ENCODE measurements around the gene GGACT.

The GGACT gene

DNA sequence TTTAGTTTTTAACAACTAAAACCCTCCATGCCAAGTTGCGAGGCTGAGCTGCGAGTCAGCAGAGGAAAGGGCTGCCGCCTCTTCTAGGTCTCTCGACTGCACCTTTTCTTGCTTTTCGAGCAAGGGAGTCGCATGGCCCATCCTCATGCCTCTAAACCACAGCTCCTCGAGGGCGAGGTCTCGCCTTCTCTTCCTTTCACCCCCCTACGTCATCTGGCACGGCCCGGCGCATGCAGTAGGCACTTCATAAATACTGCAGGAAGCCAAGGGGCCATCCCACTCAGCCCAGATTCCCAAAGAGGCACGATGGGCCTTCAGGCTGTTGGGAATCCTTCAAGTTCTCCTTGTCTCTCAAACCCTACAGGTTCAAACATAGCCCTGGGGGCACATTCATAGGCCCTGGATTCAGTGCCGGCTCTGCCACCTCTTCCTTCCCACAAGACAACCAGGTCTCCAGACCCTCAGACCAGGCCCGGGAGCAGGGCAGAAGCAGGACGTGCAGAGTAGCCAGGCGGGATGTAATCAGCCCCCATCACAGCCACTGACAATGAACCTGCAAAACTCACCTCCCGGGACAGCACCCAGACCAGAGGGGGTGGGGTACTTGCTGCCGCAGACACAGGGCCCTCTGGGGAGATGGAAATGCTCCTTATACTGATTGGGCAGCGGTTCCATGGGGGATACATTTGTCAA, 41.7 kb downstream of the GGACT start:
- DNase-seq: no peak

DNA sequence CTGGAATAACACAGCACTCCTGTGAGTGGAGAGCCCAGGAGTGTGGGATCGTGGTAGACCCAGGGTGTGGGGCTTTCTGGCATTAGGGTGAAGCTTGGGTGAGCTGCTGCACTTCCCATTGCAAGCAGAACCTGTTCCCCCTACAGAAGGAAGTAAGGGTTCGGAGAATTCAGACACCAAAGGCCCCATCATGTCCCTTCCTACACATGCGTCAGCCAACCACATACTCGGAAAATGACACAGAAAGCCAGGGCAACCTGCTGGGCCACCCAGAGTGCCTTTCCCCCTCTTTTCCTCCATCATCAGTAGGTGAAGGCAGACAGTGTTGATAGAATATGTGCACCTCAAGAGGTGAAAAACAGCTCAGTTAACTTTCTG, 42.9 kb downstream of the GGACT start:
- DNase-seq: no peak

DNA sequence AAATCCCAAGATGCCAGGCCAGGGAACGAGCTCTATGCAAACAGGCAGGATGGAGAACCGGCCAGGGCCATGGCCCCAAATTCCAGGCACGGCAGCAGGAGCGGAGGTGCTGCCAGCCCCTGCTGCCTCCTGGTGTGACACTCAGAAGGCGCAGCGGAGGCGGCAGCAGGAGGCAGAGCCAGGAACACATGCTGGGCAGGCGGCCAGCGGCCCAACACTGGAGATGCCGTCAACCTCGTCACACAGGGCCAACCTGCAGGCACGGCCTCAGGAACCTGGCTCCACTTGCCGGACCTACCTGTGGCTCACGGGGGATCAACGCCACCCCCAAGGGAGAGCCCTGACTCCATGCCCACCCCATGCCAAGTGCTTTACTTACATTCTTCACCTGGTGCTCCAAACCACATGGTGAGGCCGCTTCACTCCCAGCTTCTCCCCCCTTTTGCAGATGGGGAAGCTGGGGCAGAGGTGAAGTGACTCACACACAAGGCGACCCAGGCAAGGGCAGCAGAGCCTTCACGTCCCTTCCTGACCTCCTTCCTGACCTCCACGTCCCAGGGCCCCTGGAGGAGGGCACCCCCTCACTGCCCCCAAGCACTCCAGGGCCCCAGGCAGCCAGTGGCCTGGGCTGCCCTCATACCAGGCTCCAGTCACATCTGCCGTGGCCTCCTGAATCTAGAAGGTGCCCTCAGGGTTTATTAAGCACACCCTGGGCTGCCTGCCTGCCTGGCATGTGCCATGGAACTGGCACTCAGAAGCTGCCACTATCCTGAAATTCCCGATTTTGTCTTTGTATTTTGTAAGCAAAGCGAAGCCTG, 43.5 kb downstream of the GGACT start:
- no peak for DNase-seq

DNA sequence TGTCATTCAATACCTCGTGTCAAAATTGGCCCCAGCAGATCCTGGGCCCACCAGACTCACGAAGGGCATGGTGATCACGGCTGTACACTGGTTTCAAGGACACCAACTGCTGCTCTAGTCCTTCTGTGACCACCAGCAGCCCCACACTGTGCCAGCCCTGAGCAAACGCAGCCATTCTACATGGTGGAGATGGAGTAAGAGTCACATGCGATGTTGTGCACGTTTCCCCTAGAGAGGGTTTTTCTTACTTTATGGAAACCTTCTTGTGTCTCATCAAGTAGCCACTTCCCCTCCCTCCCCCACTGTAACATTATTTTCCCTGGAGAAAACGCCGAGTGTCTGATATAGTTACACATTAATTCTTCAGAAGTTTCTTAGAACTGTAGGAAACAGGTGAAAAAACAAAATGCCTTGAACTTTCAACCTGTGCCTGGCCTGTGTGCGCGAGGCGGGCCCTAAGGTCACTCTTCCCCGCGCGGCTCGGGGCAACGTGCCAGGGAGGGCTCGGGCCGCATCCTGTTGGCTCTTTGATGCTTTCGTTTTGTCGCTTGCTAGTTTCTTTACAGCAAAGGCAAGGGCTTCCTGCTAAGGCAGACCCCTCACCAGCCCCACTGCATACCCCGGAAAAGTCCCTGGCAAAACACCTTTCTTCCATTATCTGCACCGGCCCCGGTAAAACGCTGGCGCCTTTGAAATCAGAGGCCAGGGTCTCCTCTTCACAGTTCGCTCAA, 44.6 kb downstream of the GGACT start:
- no peak for DNase-seq

DNA sequence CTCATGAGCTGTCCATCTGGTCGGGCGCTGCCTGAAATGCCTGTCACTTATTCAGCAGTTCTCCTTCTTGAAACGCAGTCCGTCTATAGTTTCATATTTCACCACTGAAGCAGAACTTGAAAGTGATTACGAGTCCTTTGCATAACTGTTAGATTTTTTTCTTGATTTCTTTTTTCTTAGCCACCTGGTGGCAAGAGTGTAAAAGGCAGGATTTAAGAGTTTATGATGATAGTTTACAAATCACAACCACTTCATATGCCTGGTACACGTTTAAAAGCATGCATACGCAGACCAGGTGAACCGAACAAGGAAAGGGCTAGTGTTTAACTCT, 45.8 kb downstream of the GGACT start:
- no peak for DNase-seq

DNA sequence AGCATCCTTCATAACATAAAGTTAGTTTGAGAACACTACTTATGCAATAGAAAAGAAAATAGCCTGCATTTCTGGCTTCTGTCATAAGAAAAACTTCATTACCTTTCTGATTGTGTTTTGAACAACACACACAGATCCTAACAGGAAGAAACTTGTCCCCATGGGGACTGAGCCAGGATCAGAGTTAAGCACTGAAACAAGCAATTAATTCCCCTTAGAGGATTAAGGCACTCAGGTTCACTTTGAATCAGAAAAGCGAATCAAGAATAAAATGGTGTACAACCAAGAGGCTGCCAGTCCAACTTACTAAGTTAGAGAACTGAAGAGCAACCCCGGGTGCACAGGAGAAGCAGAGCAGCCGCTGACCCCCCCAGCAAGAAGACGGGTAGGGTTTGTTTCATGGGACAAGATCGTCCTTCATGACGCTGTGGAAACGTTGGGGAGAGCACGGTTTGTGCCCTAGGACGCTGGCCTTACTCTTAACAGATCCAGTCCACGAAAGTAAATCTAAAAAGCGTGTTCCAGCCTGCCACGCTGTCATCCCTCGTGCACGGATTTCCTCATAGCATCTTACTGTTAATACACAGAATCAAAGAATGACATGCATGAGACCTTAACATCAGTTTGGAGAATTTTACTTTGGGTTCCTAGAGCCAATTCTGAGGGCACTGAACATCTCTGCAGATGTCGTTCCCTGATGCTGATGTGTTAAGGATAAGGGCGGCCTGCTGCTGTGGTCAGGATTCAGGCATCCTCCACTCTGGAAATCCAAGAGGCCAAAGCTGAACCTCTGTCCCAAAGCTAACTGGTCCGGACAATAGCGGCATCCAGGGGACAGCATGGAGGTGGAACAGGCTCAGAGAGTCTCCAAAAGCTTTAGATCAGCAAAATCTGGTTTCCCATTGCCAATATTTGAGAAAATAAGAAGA, 46.4 kb downstream of the GGACT start:
- no peak for DNase-seq

DNA sequence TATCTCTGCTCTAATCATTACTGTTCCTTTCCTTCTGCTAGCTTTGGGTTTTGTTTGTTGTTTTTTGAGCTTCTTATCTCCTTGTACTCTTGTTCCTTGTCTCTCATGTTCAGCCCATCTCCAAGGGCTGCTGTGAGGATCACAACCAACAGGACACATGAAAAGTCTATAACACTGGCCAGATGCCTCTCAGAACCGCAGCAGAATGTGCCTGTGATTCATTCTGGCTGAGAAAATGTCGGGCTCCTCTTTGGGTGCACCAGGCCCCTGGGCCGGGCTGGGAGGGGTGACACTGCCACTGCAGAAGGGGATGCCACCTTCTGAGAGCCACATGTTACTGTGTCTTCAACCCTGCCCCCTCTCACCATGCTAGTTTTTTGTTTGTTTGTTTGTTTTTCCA, 48.0 kb downstream of the GGACT start:
- DNase-seq: no peak

DNA sequence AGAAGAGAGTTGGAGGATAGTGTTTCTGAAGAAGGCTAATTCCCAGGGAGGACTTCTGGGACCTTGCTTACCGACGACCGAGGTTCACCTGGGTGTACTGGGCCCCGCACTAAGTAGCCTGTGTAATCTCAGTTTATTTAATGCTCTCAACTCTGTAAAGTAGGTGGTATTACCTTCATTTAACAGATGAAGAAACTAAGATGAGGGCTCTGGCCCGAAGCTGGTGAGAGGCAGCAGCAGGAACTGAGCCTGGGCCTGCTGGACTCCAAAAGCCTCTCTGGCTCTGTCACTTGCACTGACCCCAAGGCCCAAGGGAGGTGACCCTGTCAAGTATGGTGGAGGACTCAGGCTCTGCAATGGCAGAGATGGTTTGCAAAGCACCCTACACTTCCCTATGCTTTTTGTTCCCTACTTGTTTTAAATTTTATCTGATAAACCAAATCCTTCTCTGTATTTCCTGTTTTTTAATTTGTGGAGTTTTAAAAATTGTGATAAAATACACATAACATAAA, 50.6 kb downstream of the GGACT start:
- DNase-seq: no peak

DNA sequence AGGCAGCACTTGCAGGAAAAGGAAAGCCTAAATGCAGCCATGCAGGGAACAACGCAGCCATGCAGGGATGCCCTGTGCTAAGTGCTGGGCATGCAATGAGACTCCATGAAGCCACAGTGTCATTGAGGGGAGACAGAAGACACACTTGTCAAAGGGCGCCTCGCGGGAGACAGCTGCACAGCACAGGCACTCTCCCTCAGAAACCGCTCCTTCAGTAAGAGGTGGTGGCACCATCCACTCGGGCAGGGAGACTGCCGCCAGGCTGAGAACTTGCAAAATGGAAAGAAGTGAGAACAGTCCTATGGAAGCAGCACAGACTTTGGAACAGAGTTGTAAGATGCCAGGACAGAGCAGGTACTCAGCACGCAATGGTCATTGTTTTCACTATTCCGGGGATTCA, 51.1 kb downstream of the GGACT start:
- no peak for DNase-seq

DNA sequence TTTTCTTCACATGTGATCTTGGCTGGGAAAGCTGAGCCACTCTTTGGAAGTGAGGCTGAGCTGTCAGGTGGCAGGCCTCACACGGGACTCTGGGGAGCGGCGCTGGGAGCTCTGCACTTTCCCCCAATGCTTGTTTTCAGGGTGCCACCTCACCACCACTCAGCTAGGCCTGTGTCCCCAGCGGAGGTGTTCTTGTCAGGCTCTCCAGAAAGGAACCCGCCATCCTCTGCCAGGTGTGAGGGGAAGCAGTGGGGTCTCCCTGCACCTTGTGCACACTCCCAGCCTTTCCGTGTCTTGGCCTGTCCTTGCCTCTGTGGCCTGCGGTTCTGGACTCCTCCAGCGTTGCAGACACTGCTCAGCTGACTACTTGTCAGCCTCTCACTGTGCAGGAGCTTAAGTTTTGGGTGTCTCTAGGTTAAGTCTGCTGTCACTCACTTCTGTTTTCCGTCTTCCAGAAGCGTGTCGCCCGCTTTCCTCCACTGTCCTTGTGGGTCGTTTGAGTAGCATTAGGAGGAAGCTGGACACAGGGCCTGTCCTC, 51.9 kb downstream of the GGACT start:
- no peak for DNase-seq

DNA sequence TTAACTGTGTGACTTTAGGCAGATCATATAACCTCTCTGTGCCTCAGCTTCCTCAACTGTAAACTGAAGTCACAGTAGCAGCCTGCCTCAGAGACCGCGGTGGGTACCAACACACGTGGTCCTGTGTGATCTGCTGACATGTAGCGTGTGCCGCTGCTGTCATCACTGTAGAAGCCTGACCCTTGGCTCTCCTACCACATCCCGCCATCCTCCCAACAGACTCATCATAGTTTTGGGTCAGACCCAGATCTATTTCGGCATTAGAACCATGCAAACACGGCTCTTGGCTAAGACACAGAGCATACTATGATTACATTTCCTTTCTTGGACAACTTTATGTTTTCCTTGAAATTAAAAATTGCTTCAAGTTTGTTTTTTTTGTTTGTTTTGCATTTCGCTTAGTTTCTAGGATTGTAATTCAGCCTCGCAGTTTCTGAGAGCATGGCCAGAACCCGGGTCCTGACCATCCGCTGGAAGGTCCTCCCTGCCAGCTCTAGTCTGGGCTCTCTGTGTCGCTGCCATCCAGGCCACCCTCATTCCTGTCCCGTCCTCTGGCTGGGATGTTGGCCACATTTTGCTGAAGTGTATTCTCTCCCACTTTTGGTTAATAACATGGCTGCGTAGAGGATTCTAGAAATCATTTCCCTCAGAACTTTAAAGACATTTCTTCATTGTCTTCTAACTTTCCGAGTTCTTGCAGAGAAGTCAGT, 53.0 kb downstream of the GGACT start:
- no peak for DNase-seq

DNA sequence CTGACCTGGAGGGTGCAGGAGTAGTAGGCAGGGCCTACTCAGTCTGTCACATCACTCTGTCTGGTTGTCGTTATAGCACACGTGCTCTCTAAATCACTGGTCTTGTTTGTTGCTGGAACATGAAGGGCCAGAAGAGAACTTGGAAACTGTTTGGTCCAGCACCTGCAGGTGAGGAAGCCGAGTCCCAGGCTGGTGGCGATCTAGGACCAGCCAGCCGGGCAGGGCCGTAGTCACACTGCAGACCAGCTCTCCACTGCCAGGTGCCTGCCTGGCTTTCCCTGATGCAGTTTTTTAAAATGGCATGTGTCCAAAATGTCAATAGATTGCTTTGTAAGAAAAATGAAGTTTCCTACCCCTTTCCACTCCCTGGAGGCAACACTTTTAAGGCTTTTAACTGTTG, 53.7 kb downstream of the GGACT start:
- DNase-seq: no peak

DNA sequence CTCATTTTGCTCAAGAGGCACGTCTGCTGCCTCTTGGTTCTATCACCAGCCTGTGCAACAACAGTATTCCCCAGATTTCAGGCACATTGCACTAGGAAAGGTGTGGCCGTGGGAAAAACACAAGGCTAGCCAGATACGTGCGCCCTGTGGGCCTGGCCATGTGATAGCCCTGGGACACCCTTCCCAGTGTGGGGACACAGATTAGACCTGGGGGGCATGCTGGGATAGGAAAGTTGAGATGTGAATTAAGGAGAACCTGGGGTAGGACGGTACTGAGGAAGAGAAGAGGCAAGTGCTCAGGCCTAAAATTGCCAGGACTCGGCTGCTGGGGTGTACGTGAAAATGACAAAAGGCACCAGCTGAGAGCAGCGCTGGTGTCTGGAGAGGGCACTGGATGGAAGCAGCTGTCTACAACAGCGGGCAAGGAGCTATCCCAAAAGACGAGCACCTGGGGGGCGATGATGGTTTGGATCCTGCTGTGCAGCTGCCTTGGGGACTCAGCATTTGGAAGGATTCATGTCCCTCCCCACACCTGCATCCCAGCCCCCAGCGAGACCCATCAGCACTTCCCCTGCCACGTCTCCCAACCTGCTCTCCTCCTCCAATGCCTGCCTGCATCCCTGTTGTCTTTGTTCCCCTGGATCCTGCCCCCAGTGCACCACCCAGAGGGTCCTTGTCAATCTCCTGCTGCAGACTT, 54.3 kb downstream of the GGACT start:
- no peak for DNase-seq

DNA sequence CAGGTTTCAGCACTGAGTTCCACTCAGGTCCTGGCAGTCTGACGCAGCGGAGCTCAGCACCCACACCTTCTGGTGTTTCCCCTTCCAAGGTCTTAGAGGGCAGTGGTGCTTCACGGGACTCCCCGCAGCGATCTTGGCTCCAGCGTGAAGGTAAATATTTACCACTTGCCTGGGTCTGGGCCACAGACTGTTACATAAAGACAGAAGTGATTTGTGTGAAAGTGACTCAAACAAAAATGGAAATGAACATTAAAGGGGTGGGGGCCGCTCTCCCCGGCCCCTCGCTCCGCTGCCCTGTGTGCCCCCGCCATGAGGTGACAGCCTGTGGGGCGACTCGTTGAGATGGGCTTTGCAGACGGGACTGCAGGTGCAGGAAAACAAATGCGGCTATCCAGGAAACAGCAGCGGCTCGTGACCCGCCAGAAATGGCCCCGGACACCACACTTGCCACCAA, 55.0 kb downstream of the GGACT start:
- DNase-seq: no peak

DNA sequence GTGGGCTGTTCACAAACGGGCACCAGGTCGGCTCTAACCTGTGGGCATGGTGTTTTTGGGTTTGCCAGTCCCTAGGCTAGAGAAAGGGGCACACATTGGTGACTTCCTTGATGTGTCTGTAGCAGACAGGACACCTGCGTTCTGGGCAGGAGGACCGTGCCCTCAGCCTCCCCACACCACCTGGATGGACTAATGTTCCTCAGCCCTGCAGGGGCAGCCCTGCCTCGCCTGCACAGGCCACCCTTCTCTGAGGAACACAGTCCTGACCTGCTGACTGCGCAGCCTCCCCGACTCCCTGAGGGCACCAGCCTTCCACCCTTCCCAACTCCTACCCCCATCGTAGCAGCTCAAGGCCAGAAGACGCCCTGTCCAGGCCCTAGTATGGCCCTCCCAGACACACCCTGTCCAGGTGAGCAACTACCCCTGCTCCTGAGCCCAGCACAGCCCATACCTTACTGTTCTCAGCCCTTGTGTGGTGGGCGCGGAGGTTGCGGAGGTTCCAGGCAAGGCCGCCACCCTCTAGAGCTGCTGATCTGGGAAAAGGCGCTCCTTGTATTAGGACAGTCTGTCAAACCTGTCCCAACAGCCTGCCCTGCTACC, 55.7 kb downstream of the GGACT start:
- no peak for DNase-seq

DNA sequence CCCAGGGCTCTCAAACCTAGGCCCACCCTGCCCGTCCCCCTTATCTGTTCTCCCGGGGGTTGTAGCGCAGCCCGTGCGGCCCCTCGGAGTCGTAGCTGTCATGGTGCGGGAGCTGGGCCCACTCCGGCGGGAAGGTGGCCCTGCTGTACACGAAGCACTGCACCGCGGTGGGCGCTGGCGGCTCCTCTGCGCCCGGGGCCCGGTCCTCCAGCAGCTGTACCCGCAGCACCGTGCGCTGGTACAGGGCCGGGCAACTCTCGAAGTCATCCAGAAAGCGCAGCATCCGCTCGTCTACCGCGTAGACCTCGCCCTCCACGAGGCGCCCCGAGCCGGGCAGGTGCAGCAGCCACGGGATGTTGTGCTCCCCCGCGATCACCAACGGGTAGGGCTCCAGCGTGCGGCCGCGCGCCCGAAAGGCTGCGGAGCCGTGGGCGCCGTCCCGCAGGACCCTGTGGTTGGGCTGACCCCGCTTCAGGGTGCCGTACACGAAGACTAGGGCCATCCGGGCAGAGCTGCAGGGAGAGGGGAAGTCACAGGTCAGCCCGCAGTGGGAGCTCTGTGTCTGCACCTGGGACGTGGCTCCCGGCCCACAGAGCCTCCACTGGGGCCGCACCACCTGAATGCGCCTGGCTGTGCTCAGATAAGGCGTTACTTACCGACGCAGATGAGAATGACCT, 56.4 kb downstream of the GGACT start:
- DNase-seq: no peak

DNA sequence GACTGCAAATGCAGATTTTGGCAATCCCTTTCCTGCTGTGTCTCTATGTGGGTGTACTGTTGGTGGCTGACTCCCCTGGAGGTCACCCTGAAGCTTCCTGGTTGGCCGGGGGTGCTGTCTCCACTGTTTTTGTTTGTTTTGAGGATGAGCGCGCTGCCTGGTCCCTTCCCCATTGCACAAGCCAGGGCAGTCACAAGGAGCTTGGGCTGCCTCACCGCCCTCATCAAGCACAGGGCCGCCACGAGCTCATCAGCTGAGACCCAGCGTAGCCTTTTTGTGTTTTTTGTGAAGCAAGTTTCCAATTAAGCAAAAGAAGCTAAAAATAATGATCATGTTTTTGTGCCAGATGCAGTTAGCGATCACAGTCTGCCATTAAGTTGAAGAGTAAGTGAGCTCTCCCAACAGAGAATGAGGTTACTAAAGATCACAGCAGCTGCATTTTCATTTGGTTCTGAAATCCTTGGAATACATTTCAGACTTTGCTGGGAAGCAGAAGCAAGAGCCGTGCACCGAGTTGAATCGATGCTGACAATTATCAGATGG, 57.8 kb downstream of the GGACT start:
- no peak for DNase-seq

DNA sequence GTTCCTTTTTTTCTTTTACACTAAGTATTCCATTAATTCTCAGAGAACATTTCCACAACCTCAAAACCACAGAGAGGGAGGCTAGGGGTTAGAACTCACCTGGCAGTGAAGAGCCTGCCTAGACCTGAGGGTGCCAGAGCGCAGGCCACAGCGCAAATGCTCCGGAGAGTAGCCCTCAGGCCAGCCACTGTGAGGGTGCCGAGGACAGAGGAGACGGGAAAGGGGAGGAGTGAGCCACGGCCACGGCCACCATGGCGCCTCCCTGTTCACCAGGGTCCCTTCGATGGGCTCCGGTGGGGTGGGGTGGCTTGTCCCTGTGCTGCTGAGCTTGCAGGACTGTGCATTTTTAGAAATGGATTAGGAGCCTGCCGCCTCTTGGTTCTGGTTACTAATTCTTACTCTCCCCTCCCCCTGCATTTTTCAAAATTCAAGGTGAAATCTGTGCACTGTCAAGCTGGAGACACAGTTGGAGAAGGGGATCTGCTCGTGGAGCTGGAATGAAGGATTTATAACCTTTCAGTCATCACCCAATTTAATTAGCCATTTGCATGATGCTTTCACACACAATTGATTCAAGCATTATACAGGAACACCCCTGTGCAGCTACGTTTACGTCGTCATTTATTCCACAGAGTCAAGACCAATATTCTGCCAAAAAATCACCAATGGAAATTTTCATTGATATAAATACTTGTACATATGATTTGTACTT, 58.8 kb downstream of the GGACT start:
- no peak for DNase-seq

DNA sequence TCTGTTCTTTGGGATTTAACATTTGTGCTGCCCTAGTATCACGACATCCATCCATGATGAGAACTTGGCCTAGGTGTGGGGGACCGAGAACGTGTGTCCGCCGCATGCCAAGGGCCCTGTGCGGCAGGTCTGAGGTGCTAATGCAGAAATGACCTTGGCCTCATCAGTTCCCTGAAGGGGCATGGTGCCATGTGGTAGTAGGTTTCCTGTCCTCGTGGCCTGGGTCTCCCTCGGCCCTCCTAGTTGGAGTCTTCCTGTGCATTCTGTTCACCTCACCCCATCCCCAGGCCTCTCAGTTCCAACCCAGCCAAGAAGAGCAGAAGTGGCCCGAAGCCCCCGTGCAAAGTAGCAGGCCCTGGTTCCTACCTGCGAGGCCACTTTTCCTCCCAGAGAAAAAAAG, 59.8 kb downstream of the GGACT start:
- no peak for DNase-seq

Data from 8988T (cell line).